Thyroid gland (tissue), 4 donors: Measurements from ENCODE around the gene POLE4. TPM values are rescaled to one million over a fixed set of nuclear protein-coding genes. Genes with fewer than 3 reads are reported as not detected.

Experiments
- DNase-seq, 2 donors: peaks; one replicate each; pipeline ENCODE4 v3.0.0-alpha.2; 2019
- H3K27ac ChIP-seq, 3 donors: fragments of 200-600 bp; sonication (generic); 1 replicate in 2 of 3; 2 replicates in 1 of 3; pipeline ENCODE4 v1.5.1; 2016 to 2019; ENCODE audit warnings: mild to moderate bottlenecking in 1 of 3, moderate library complexity in 1 of 3
- H3K27me3 ChIP-seq: fragments of 200-600 bp; sonication (generic); one replicate; pipeline ENCODE4 v1.5.1; 2019
- H3K36me3 ChIP-seq, 2 donors: fragments of 200-600 bp; sonication (generic); one replicate each; pipeline ENCODE4 v1.5.1; 2016 to 2019
- H3K4me1 ChIP-seq, 2 donors: fragments of 200-600 bp; sonication (generic); one replicate each; pipeline ENCODE4 v1.5.1; 2017 to 2019
- H3K4me3 ChIP-seq, 3 donors: fragments of 200-600 bp; sonication (generic); replicated peaks in 1 of 3; 1 replicate in 2 of 3; 2 replicates in 1 of 3; pipeline ENCODE4 v1.5.1; 2016; ENCODE audit warnings: mild to moderate bottlenecking in 1 of 3
- H3K9me3 ChIP-seq: fragments of 200-600 bp; sonication (generic); one replicate; pipeline ENCODE4 v1.5.1; 2017
- POLR2A ChIP-seq, 2 donors: fragments of 450-650 bp; IDR thresholded peaks; one replicate each; pipeline ENCODE4 v1.6.1; 2017; ENCODE audit warnings: antibody characterized with exemption in 2 of 2, mild to moderate bottlenecking in 2 of 2, moderate library complexity in 1 of 2
- WGBS, 2 donors: methylation state at CpG; one replicate each; pipeline ENCODE4 v1.1.5; 2017; 5-methylcytosine and 5-hydroxymethylcytosine counted together
- intact Hi-C: fragments of 100-400 bp; cut with DNase I; formaldehyde crosslinking; loops from one replicate; pipeline ENCODE4 v1.15.1; 2023
- total RNA-seq, 4 donors: library from RNA; depleted of rRNA; stranded (reverse); fragments of >200 nt; gene quantifications; one replicate each; pipeline ENCODE4 v1.2.3, GENCODE V29; 2016
- TF ChIP-seq, protein P1 (sequence below), 6 experiments: fragments of 200-600 bp in 3 of 6; fragments of 450-650 bp in 3 of 6; sonication (generic) in 3 of 6; IDR thresholded peaks; one replicate each; pipeline ENCODE4 v1.5.1; 2016 to 2019; ENCODE audit warnings: antibody characterized with exemption in 6 of 6, mild to moderate bottlenecking in 2 of 6, inconsistent platforms in 1 of 6, moderate library complexity in 1 of 6

Gene POLE4
- total RNA-seq, 4 donors from 2014 or later = 18.1 to 37.6 (median 26.6) TPM

GRCh38 chr2:75003773-75004172, 45.3 kb downstream of the POLE4 start:
- H3K4me1 ChIP-seq = no peaks in the 10 kb centered on the region
- WGBS, 2 donors = 72 to 73% methylated on average over 2 of the region's 2 CpGs

DNA sequence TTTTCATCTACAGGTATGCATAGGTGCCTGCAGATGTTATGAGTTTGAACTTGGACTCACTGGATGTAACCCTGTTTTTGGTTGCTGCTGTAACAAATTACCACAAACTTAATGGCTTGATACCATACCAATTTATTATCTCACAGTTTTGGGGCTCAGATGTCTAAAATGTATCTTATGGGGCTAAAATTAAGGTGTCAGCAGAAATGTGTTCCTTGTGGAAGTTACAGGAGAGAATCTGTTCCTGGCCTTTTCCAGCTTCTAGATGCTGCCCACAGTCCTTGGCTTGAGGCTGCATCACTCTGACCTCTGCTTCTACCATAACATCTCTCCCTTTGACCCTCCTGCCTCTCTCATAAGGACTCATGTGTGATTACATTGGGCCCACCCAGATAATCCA, 47.6 kb downstream of the POLE4 start:
- Histone ChIP-seq H3K4me1 (no peaks in the 10 kb centered on the region), H3K9me3 (no peaks in the 10 kb centered on the region), H3K4me3 (no peak overlapping the region), H3K36me3 (no peaks in the 10 kb centered on the region), H3K27me3 (no peaks in the 10 kb centered on the region), H3K27ac (no peak overlapping the region)
- no peak for TF ChIP-seq POLR2A (IDR thresholded peaks at IDR 0.05)
- TF ChIP-seq, protein P1, sequence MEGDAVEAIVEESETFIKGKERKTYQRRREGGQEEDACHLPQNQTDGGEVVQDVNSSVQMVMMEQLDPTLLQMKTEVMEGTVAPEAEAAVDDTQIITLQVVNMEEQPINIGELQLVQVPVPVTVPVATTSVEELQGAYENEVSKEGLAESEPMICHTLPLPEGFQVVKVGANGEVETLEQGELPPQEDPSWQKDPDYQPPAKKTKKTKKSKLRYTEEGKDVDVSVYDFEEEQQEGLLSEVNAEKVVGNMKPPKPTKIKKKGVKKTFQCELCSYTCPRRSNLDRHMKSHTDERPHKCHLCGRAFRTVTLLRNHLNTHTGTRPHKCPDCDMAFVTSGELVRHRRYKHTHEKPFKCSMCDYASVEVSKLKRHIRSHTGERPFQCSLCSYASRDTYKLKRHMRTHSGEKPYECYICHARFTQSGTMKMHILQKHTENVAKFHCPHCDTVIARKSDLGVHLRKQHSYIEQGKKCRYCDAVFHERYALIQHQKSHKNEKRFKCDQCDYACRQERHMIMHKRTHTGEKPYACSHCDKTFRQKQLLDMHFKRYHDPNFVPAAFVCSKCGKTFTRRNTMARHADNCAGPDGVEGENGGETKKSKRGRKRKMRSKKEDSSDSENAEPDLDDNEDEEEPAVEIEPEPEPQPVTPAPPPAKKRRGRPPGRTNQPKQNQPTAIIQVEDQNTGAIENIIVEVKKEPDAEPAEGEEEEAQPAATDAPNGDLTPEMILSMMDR (IDR thresholded peaks at IDR 0.05) = no peak
- intact Hi-C loops = no loop called here
- DNase-seq = no peak

More at GRCh38 chr2:75003773-75004172, 45.3 kb downstream of the POLE4 start:
- no peak for DNase-seq
- Histone ChIP-seq H3K27ac (no peak overlapping the region), H3K9me3 (no peaks in the 10 kb centered on the region), H3K36me3 (no peaks in the 10 kb centered on the region), H3K27me3 (no peaks in the 10 kb centered on the region), H3K4me3 (no peak overlapping the region)
- TF ChIP-seq POLR2A (IDR thresholded peaks at IDR 0.05) = no peak
- intact Hi-C loops = no loop called here

DNA sequence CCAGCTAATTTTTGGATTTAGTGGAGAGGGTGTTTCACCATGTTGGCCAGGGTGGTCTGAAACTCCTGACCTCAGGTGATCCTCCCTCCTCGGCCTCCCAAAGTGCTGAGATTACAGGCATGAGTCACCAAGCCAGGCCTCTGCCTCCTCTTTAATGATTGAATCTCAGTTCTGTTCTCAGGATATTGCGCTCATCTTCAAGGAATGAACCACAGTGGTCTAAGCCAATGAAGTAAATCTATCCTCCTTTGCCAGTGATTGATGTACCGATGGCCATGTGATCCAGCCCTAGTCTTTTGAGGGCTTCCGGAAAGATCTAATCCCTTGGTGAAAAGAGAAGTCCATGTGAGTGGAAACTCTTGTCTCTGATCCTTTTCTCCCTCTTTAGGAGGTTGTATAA, 48.6 kb downstream of the POLE4 start:
- H3K27ac ChIP-seq = no peak overlapping the region
- H3K27me3 ChIP-seq = no peaks in the 10 kb centered on the region
- WGBS, 2 donors = 97 to 98% methylated on average over 4 of the region's 4 CpGs
- no peak overlapping the region for H3K4me3 ChIP-seq
- no peaks in the 10 kb centered on the region for H3K4me1 ChIP-seq
- DNase-seq = no peak
- intact Hi-C loops = no loop called here
- TF ChIP-seq POLR2A (IDR thresholded peaks at IDR 0.05) = no peak
- TF ChIP-seq, protein P1 (IDR thresholded peaks at IDR 0.05) = no peak
- H3K9me3 ChIP-seq = no peaks in the 10 kb centered on the region
- no peaks in the 10 kb centered on the region for H3K36me3 ChIP-seq

GRCh38 chr2:75007819-75008218, 49.4 kb downstream of the POLE4 start:
- Histone ChIP-seq H3K27me3 (no peaks in the 10 kb centered on the region), H3K4me1 (no peaks in the 10 kb centered on the region), H3K36me3 (no peaks in the 10 kb centered on the region), H3K4me3 (no peak overlapping the region), H3K27ac (no peak overlapping the region), H3K9me3 (no peaks in the 10 kb centered on the region)
- 49 to 60% methylated on average over 4 of the region's 4 CpGs for WGBS, 2 donors
- TF ChIP-seq POLR2A (IDR thresholded peaks at IDR 0.05) = no peak
- TF ChIP-seq, protein P1 (IDR thresholded peaks at IDR 0.05) = no peak
- intact Hi-C loops = no loop called here
- no peak for DNase-seq

DNA sequence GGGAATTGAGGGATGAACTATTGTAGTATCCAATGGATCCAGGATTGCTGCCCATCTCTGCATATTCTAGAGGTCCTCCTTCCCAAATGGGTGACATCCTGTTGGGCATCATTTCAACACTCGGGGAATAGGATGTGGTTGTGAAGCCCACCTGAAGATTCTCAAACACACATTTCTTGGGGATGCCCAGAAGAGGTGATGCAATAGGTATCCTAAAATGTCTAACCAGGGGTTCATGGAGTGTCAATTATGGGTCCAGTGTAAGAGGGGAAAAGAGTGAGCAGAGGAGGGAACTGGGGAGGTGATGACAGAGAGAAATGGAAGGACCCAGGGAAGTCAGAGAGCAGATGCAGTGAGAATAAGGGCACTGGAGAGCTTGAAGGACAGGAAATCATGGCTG, 52.1 kb downstream of the POLE4 start:
- WGBS, 2 donors = 86 to 100% methylated on average over 1 of the region's 1 CpG
- no peaks in the 10 kb centered on the region for H3K9me3 ChIP-seq
- TF ChIP-seq POLR2A (IDR thresholded peaks at IDR 0.05) = no peak
- TF ChIP-seq, protein P1 (IDR thresholded peaks at IDR 0.05) = no peak
- H3K27ac ChIP-seq = no peak overlapping the region
- no peaks in the 10 kb centered on the region for H3K4me1 ChIP-seq
- H3K4me3 ChIP-seq = no peak overlapping the region
- no peaks in the 10 kb centered on the region for H3K36me3 ChIP-seq
- intact Hi-C loops = no loop called here
- no peak for DNase-seq
- no peaks in the 10 kb centered on the region for H3K27me3 ChIP-seq

GRCh38 chr2:75012080-75012479, 53.6 kb downstream of the POLE4 start:
- intact Hi-C loops = no loop called here
- Histone ChIP-seq H3K36me3 (no peaks in the 10 kb centered on the region), H3K27ac (no peak overlapping the region), H3K4me1 (no peaks in the 10 kb centered on the region), H3K9me3 (no peaks in the 10 kb centered on the region), H3K27me3 (no peaks in the 10 kb centered on the region), H3K4me3 (no peak overlapping the region)
- no peak for DNase-seq
- 52 to 59% methylated on average over 8 of the region's 8 CpGs for WGBS, 2 donors
- no peak for TF ChIP-seq POLR2A (IDR thresholded peaks at IDR 0.05)
- TF ChIP-seq, protein P1 (IDR thresholded peaks at IDR 0.05) = no peak
